Body of pancreas (tissue), 4 donors: ENCODE data around the gene GALNT17. TPM values are rescaled to one million over a fixed set of nuclear protein-coding genes. Genes with fewer than 3 reads are reported as not detected.

ENCODE experiments used
- ATAC-seq: fragments of 150-250 bp; one replicate; pipeline ENCODE4 v1.9.1; 2016
- DNase-seq, 4 donors: peaks; one replicate each; pipeline ENCODE4 v3.0.0-alpha.2; 2019
- H3K27ac ChIP-seq, 4 donors: fragments of 200-600 bp; sonication (generic); 1 replicate in 3 of 4; 2 replicates in 1 of 4; pipeline versions ENCODE4 v1.5.1 to v1.6.1; 2016 to 2019; ENCODE audit warnings: mild to moderate bottlenecking in 1 of 4, mixed read lengths in 1 of 4, moderate library complexity in 1 of 4
- H3K27me3 ChIP-seq, 2 donors: fragments of 200-600 bp; sonication (generic); one replicate each; pipeline ENCODE4 v1.6.0; 2016; ENCODE audit warnings: mild to moderate bottlenecking in 1 of 2
- H3K36me3 ChIP-seq, 2 donors: fragments of 200-600 bp; sonication (generic); replicated peaks in 1 of 2; 2 replicates each; pipeline ENCODE4 v1.5.1; 2016; ENCODE audit warnings: low read depth in 2 of 2; ENCODE audit not compliant: insufficient read depth in 1 of 2
- H3K4me1 ChIP-seq: fragments of 200-600 bp; sonication (generic); one replicate; pipeline ENCODE4 v1.6.0; 2016
- H3K4me3 ChIP-seq, 2 donors: fragments of 200-600 bp; sonication (generic); 1 replicate in 1 of 2; 2 replicates in 1 of 2; pipeline ENCODE4 v1.5.1; 2016 to 2019
- H3K9me3 ChIP-seq, 3 donors: fragments of 200-600 bp; sonication (generic); 1 replicate in 2 of 3; 2 replicates in 1 of 3; pipeline ENCODE4 v1.5.1; 2016
- CTCF ChIP-seq, 7 experiments: fragments of 450-650 bp in 4 of 7; fragments of 200-600 bp in 3 of 7; sonication (generic) in 3 of 7; IDR thresholded peaks; one replicate each; pipeline ENCODE4 v1.5.1; 2016 to 2019; ENCODE audit warnings: antibody characterized with exemption in 7 of 7
- POLR2A ChIP-seq, 3 donors: fragments of 450-650 bp; IDR thresholded peaks; one replicate each; pipeline ENCODE4 v1.6.1; 2016; ENCODE audit warnings: antibody characterized with exemption in 3 of 3, mild to moderate bottlenecking in 2 of 3
- WGBS, 2 donors: methylation state at CpG; one replicate each; pipeline ENCODE4 v1.1.5; 2017; 5-methylcytosine and 5-hydroxymethylcytosine counted together
- intact Hi-C: fragments of 100-400 bp; cut with DNase I; formaldehyde crosslinking; loops from one replicate; pipeline ENCODE4 v1.15.1; 2023
- total RNA-seq, 2 donors: library from RNA; depleted of rRNA; stranded (reverse); fragments of >200 nt; gene quantifications; one replicate each; pipeline ENCODE4 v1.1.0, GENCODE V29; 2016

GALNT17 gene
- total RNA-seq, 2 donors from 2014 or later: 6.5 to 27.4 TPM

GRCh38 chr7:71424166-71425035 lies 292.5 kb downstream of the GALNT17 start:
- Histone ChIP-seq H3K27ac (no peak overlapping the region), H3K4me3 (no peak overlapping the region), H3K9me3 (no peaks in the 10 kb centered on the region), H3K4me1 (no peaks in the 10 kb centered on the region), H3K27me3 (no peaks in the 10 kb centered on the region), H3K36me3 (no peaks in the 10 kb centered on the region)
- no peak for ATAC-seq
- no peak for DNase-seq
- intact Hi-C loops: no loop called here
- TF ChIP-seq CTCF (IDR thresholded peaks at IDR 0.05) (no peak), POLR2A (IDR thresholded peaks at IDR 0.05) (no peak)
- 59 to 73% methylated on average over 9 of the region's 9 CpGs for WGBS, 2 donors

- Histone ChIP-seq H3K27ac (no peak overlapping the region), H3K36me3 (no peaks in the 10 kb centered on the region), H3K27me3 (no peaks in the 10 kb centered on the region), H3K4me3 (no peak overlapping the region), H3K4me1 (no peaks in the 10 kb centered on the region), H3K9me3 (no peaks in the 10 kb centered on the region)
- DNase-seq (no peak), ATAC-seq (no peak)
- intact Hi-C loops: no loop called here
- TF ChIP-seq POLR2A (IDR thresholded peaks at IDR 0.05): no peak
- TF ChIP-seq CTCF (IDR thresholded peaks at IDR 0.05): no peak
- 73 to 78% methylated on average over 2 of the region's 2 CpGs for WGBS, 2 donors
Measured at GRCh38 chr7:71429083-71429482, 297.1 kb downstream of the GALNT17 start.

GRCh38 chr7:71430246-71430645 lies 298.3 kb downstream of the GALNT17 start:
- TF ChIP-seq CTCF (IDR thresholded peaks at IDR 0.05) (no peak), POLR2A (IDR thresholded peaks at IDR 0.05) (no peak)
- ATAC-seq: no peak

GRCh38 chr7:71439321-71439720 lies 307.4 kb downstream of the GALNT17 start:
- Histone ChIP-seq H3K36me3 (no peaks in the 10 kb centered on the region), H3K27ac (no peak overlapping the region), H3K9me3 (no peaks in the 10 kb centered on the region), H3K27me3 (no peaks in the 10 kb centered on the region), H3K4me3 (no peak overlapping the region), H3K4me1 (no peaks in the 10 kb centered on the region)
- 68 to 79% methylated on average over 7 of the region's 7 CpGs for WGBS, 2 donors
- intact Hi-C loops: no loop called here
- TF ChIP-seq CTCF (IDR thresholded peaks at IDR 0.05) (no peak), POLR2A (IDR thresholded peaks at IDR 0.05) (no peak)
- ATAC-seq (no peak), DNase-seq (no peak)

More at GRCh38 chr7:71430246-71430645, 298.3 kb downstream of the GALNT17 start:
- no peak overlapping the region for H3K4me3 ChIP-seq
- no peaks in the 10 kb centered on the region for H3K36me3 ChIP-seq
- WGBS, 2 donors: 78 to 79% methylated on average over 1 of the region's 1 CpG
- no peaks in the 10 kb centered on the region for H3K27me3 ChIP-seq
- no peak overlapping the region for H3K27ac ChIP-seq
- intact Hi-C loops: no loop called here
- DNase-seq: no peak
- no peaks in the 10 kb centered on the region for H3K4me1 ChIP-seq
- H3K9me3 ChIP-seq: no peaks in the 10 kb centered on the region
